SU-DHL-6 (cell line): ENCODE data around the gene CAMK1D.

Experiments
- EZH2phosphoT487 ChIP-seq: fragments of 200-600 bp; sonication (generic), shearing (Covaris generic); conservative IDR thresholded peaks from 2 replicates; pipeline ENCODE4 v1.6.1; 2018; ENCODE audit warnings: mild to moderate bottlenecking, antibody characterized with exemption, low read length, moderate library complexity, mixed read lengths
- TF ChIP-seq, protein P1 (sequence below): fragments of 200-600 bp; sonication (generic); IDR thresholded peaks from one replicate; pipeline ENCODE4 v1.5.1; 2017; ENCODE audit warnings: antibody characterized with exemption, mild to moderate bottlenecking, low read length, moderate library complexity; ENCODE audit not compliant: insufficient read depth, poor library complexity, severe bottlenecking

GRCh38 chr10:12755075-12755474, 405.7 kb downstream of the CAMK1D start:
- TF ChIP-seq, protein P1, sequence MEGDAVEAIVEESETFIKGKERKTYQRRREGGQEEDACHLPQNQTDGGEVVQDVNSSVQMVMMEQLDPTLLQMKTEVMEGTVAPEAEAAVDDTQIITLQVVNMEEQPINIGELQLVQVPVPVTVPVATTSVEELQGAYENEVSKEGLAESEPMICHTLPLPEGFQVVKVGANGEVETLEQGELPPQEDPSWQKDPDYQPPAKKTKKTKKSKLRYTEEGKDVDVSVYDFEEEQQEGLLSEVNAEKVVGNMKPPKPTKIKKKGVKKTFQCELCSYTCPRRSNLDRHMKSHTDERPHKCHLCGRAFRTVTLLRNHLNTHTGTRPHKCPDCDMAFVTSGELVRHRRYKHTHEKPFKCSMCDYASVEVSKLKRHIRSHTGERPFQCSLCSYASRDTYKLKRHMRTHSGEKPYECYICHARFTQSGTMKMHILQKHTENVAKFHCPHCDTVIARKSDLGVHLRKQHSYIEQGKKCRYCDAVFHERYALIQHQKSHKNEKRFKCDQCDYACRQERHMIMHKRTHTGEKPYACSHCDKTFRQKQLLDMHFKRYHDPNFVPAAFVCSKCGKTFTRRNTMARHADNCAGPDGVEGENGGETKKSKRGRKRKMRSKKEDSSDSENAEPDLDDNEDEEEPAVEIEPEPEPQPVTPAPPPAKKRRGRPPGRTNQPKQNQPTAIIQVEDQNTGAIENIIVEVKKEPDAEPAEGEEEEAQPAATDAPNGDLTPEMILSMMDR = no peak
- TF ChIP-seq EZH2phosphoT487 = no peak
